ENCODE data around the gene WWOX.
A peak's percentile ranks its signal among the peaks of the same experiment; 100 is the strongest.

The WWOX gene

GRCh38 chr16:79069121-79069520, 969.7 kb downstream of the WWOX start:
- no peak for DNase-seq (ENCODE audit: low read depth)

- DNase-seq (ENCODE audit: low read depth), result no peak
Observed at GRCh38 chr16:79069633-79070032, 970.2 kb downstream of the WWOX start.

GRCh38 chr16:79071424-79071823, 972.0 kb downstream of the WWOX start:
- DNase-seq (ENCODE audit: low read depth), result no peak

GRCh38 chr16:79072517-79072916, 973.1 kb downstream of the WWOX start:
- no peak for DNase-seq (ENCODE audit: low read depth)

GRCh38 chr16:79073566-79073965, 974.1 kb downstream of the WWOX start:
- no peak for DNase-seq (ENCODE audit: low read depth)

- DNase-seq (ENCODE audit: low read depth), result no peak
Observed at GRCh38 chr16:79074541-79074940, 975.1 kb downstream of the WWOX start.

GRCh38 chr16:79074951-79075350, 975.5 kb downstream of the WWOX start:
- DNase-seq (ENCODE audit: low read depth), result no peak

GRCh38 chr16:79076047-79076767, 976.8 kb downstream of the WWOX start:
- DNase-seq (ENCODE audit: low read depth), result no peak

- no peak for DNase-seq (ENCODE audit: low read depth)
Observed at GRCh38 chr16:79077346-79077745, 977.9 kb downstream of the WWOX start.

- DNase-seq (ENCODE audit: low read depth), result no peak
Observed at GRCh38 chr16:79079656-79080420, 980.4 kb downstream of the WWOX start.

- DNase-seq (ENCODE audit: low read depth), result no peak
Observed at GRCh38 chr16:79081297-79082066, 982.0 kb downstream of the WWOX start.

GRCh38 chr16:79082970-79083369, 983.5 kb downstream of the WWOX start:
- DNase-seq (ENCODE audit: low read depth), result no peak

GRCh38 chr16:79083508-79084299, 984.2 kb downstream of the WWOX start:
- DNase-seq (ENCODE audit: low read depth), result no peak

- no peak for DNase-seq (ENCODE audit: low read depth)
Observed at GRCh38 chr16:79088971-79089370, 989.5 kb downstream of the WWOX start.

- no peak for DNase-seq (ENCODE audit: low read depth)
Observed at GRCh38 chr16:79089735-79090284, 990.4 kb downstream of the WWOX start.

- DNase-seq (ENCODE audit: low read depth), result no peak
Observed at GRCh38 chr16:79090966-79091365, 991.5 kb downstream of the WWOX start.

GRCh38 chr16:79092846-79093245, 993.4 kb downstream of the WWOX start:
- no peak for DNase-seq (ENCODE audit: low read depth)

GRCh38 chr16:79093554-79093967, 994.1 kb downstream of the WWOX start:
- DNase-seq (ENCODE audit: low read depth), result peak; percentile 24

GRCh38 chr16:79096246-79096645, 996.8 kb downstream of the WWOX start:
- no peak for DNase-seq (ENCODE audit: low read depth)

GRCh38 chr16:79097166-79097565, 997.7 kb downstream of the WWOX start:
- DNase-seq (ENCODE audit: low read depth), result no peak

- no peak for DNase-seq (ENCODE audit: low read depth)
Observed at GRCh38 chr16:79097771-79098170, 998.3 kb downstream of the WWOX start.

- no peak for DNase-seq (ENCODE audit: low read depth)
Observed at GRCh38 chr16:79098907-79099306, 999.5 kb downstream of the WWOX start.
